HepG2 (cell line): ENCODE results near the gene NRAP. TPM values are rescaled to one million over a fixed set of nuclear protein-coding genes. Genes with fewer than 3 reads are reported as not detected.

Source experiments
- HES4 ChIP-seq: sonication (generic); formaldehyde crosslinking; IDR thresholded peaks from 2 replicates; pipeline ENCODE4 v1.9.0; 2021; ENCODE audit warnings: mild to moderate bottlenecking, missing genetic modification reagents, borderline replicate concordance
- NCOA2 ChIP-seq: sonication (generic); formaldehyde crosslinking; IDR thresholded peaks from 2 replicates; pipeline ENCODE4 v1.8.0; 2022; ENCODE audit warnings: inconsistent platforms
- ZBTB8A ChIP-seq: sonication (generic); formaldehyde crosslinking; IDR thresholded peaks from 2 replicates; pipeline ENCODE4 v1.4.0; 2020; ENCODE audit warnings: mild to moderate bottlenecking, low read depth, missing genetic modification reagents, borderline replicate concordance
- ZMYM3 ChIP-seq: sonication (generic); formaldehyde crosslinking; IDR thresholded peaks from 2 replicates; pipeline ENCODE4 v1.5.1; 2020; ENCODE audit warnings: mild to moderate bottlenecking, missing genetic modification reagents
- ZNF432 ChIP-seq: sonication (generic); formaldehyde crosslinking; IDR thresholded peaks from 2 replicates; pipeline ENCODE4 v1.5.0; 2020; ENCODE audit warnings: missing genetic modification reagents, mild to moderate bottlenecking, borderline replicate concordance
- ZNF605 ChIP-seq: sonication (generic); formaldehyde crosslinking; IDR thresholded peaks from 2 replicates; pipeline ENCODE4 v1.8.0; 2022; ENCODE audit warnings: mild to moderate bottlenecking, missing genetic modification reagents
- ZNF776 ChIP-seq: sonication (generic); formaldehyde crosslinking; IDR thresholded peaks from 2 replicates; pipeline ENCODE4 v1.4.0; 2020; ENCODE audit warnings: mild to moderate bottlenecking, missing genetic modification reagents
- ZNF883 ChIP-seq: sonication (generic); formaldehyde crosslinking; IDR thresholded peaks from 2 replicates; pipeline ENCODE4 v1.5.1; 2020; ENCODE audit warnings: mild to moderate bottlenecking, missing genetic modification reagents; ENCODE audit errors: not compliant biosample characterization
- polyA plus RNA-seq, 8 experiments: library from polyadenylated mRNA; depleted of rRNA in 3 of 8; stranded (reverse) in 7 of 8; unstranded in 1 of 8; fragments of >200 nt; fragmentation: Illumina TruSeq in 4 of 8; extraction: Trizol in 4 of 8; gene quantifications; 2 replicates each; pipeline versions ENCODE4 v1.2.1 to v1.2.3, GENCODE V29; 2011 to 2016; ENCODE audit warnings: low read depth in 4 of 8, missing spikeins in 1 of 8, mixed read lengths in 1 of 8; ENCODE audit not compliant: insufficient read depth in 1 of 8
- total RNA-seq, 5 experiments: library from RNA; depleted of rRNA; stranded (reverse); fragments of >200 nt; fragmentation: Illumina TruSeq; extraction: Trizol; gene quantifications; 2 replicates each; pipeline ENCODE4 v1.2.3, GENCODE V29; 2016; ENCODE audit warnings: low read depth in 1 of 5
- TF ChIP-seq, protein P1 (sequence below): sonication (generic); formaldehyde crosslinking; IDR thresholded peaks from 2 replicates; pipeline ENCODE4 v1.4.0; 2020; ENCODE audit warnings: mild to moderate bottlenecking, missing genetic modification reagents, borderline replicate concordance
- TF ChIP-seq, protein P2 (sequence below): sonication (generic); formaldehyde crosslinking; IDR thresholded peaks from 2 replicates; pipeline ENCODE4 v1.8.0; 2022; ENCODE audit warnings: mild to moderate bottlenecking, missing genetic modification reagents, moderate library complexity
- TF ChIP-seq, protein P3 (sequence below): sonication (generic); formaldehyde crosslinking; IDR thresholded peaks from 2 replicates; pipeline ENCODE4 v1.5.0; 2020; ENCODE audit warnings: missing genetic modification reagents, mild to moderate bottlenecking, borderline replicate concordance
- TF ChIP-seq, protein P4 (sequence below): sonication (generic); formaldehyde crosslinking; IDR thresholded peaks from 2 replicates; pipeline ENCODE4 v1.4.0; 2020; ENCODE audit warnings: missing genetic modification reagents, borderline replicate concordance
- TF ChIP-seq, protein P5 (sequence below): sonication (generic); formaldehyde crosslinking; IDR thresholded peaks from 2 replicates; pipeline ENCODE4 v1.4.0; 2020; ENCODE audit warnings: missing genetic modification reagents, borderline replicate concordance
- TF ChIP-seq, protein P6 (sequence below): sonication (generic); formaldehyde crosslinking; IDR thresholded peaks from 2 replicates; pipeline ENCODE4 v1.5.0; 2020; ENCODE audit warnings: mild to moderate bottlenecking, missing genetic modification reagents, moderate library complexity

NRAP gene
- total and polyA plus RNA-seq, 2 of the 13 experiments (the other 11 are each of a cell fraction or from before 2014, with no cell fraction given), result not detected

DNA sequence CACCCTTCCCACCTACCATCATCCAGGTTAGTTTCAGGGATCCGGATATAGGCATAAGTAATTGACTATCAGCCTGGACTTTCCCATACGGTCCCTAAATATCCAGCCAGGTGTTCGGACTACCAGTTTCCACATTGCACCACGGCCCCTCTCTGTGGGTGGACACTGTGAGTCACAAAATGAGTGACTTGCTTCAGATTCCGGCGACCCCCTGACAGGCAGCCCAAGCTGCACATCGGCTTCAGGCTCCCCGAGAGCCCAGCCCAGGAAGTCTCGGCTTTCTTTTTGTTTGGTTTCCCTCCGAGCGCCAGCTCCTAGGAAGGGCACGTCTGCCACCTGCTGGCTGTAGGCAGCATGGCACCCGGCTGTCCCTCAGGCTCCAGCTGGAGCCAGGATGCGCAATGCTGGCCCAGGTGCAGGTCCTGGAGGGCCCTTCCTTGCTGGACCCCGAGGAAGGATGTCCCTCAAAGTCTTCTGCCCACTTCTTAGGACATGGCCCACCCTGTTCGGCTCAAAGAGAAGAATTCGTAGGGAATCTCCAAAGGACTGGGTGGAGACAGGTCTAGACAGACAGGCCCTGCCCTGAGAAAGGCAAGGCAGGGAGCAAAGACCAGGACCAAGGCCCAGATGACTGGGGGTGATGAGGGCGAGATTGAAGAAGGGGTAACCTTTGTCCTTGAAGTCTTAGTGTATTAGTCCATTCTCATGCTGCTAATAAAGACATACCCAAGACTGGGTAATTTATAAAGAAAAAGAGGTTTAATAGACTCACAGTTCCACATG, 100.3 kb downstream of the NRAP start (continued):
- TF ChIP-seq, protein P1, sequence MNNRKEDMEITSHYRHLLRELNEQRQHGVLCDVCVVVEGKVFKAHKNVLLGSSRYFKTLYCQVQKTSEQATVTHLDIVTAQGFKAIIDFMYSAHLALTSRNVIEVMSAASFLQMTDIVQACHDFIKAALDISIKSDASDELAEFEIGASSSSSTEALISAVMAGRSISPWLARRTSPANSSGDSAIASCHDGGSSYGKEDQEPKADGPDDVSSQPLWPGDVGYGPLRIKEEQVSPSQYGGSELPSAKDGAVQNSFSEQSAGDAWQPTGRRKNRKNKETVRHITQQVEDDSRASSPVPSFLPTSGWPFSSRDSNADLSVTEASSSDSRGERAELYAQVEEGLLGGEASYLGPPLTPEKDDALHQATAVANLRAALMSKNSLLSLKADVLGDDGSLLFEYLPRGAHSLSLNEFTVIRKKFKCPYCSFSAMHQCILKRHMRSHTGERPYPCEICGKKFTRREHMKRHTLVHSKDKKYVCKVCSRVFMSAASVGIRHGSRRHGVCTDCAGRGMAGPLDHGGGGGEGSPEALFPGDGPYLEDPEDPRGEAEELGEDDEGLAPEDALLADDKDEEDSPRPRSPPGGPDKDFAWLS (CRISPR knock-in tag), result no peak
- TF ChIP-seq, protein P2, sequence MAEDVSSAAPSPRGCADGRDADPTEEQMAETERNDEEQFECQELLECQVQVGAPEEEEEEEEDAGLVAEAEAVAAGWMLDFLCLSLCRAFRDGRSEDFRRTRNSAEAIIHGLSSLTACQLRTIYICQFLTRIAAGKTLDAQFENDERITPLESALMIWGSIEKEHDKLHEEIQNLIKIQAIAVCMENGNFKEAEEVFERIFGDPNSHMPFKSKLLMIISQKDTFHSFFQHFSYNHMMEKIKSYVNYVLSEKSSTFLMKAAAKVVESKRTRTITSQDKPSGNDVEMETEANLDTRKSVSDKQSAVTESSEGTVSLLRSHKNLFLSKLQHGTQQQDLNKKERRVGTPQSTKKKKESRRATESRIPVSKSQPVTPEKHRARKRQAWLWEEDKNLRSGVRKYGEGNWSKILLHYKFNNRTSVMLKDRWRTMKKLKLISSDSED (CRISPR knock-in tag), result no peak
- TF ChIP-seq, protein P3, sequence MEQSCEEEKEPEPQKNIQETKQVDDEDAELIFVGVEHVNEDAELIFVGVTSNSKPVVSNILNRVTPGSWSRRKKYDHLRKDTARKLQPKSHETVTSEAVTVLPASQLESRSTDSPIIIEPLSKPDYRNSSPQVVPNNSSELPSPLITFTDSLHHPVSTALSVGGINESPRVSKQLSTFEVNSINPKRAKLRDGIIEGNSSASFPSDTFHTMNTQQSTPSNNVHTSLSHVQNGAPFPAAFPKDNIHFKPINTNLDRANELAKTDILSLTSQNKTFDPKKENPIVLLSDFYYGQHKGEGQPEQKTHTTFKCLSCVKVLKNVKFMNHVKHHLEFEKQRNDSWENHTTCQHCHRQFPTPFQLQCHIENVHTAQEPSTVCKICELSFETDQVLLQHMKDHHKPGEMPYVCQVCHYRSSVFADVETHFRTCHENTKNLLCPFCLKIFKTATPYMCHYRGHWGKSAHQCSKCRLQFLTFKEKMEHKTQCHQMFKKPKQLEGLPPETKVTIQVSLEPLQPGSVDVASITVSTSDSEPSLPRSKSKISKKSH, result 0 out of 2 replicates have a peak, but pooled peaks have one; percentile 68
- TF ChIP-seq, protein P4, sequence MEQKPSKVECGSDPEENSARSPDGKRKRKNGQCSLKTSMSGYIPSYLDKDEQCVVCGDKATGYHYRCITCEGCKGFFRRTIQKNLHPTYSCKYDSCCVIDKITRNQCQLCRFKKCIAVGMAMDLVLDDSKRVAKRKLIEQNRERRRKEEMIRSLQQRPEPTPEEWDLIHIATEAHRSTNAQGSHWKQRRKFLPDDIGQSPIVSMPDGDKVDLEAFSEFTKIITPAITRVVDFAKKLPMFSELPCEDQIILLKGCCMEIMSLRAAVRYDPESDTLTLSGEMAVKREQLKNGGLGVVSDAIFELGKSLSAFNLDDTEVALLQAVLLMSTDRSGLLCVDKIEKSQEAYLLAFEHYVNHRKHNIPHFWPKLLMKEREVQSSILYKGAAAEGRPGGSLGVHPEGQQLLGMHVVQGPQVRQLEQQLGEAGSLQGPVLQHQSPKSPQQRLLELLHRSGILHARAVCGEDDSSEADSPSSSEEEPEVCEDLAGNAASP (CRISPR knock-in tag), result no peak
- TF ChIP-seq ZNF432 (no peak), NCOA2 (no peak), ZBTB8A (CRISPR knock-in tag) (no peak), ZNF776 (CRISPR knock-in tag) (no peak), HES4 (no peak), ZMYM3 (CRISPR knock-in tag) (no peak), ZNF883 (CRISPR knock-in tag) (peak; percentile 43), ZNF605 (CRISPR knock-in tag) (0 out of 2 replicates have a peak, but pooled peaks have one; percentile 39)
- TF ChIP-seq, protein P5, sequence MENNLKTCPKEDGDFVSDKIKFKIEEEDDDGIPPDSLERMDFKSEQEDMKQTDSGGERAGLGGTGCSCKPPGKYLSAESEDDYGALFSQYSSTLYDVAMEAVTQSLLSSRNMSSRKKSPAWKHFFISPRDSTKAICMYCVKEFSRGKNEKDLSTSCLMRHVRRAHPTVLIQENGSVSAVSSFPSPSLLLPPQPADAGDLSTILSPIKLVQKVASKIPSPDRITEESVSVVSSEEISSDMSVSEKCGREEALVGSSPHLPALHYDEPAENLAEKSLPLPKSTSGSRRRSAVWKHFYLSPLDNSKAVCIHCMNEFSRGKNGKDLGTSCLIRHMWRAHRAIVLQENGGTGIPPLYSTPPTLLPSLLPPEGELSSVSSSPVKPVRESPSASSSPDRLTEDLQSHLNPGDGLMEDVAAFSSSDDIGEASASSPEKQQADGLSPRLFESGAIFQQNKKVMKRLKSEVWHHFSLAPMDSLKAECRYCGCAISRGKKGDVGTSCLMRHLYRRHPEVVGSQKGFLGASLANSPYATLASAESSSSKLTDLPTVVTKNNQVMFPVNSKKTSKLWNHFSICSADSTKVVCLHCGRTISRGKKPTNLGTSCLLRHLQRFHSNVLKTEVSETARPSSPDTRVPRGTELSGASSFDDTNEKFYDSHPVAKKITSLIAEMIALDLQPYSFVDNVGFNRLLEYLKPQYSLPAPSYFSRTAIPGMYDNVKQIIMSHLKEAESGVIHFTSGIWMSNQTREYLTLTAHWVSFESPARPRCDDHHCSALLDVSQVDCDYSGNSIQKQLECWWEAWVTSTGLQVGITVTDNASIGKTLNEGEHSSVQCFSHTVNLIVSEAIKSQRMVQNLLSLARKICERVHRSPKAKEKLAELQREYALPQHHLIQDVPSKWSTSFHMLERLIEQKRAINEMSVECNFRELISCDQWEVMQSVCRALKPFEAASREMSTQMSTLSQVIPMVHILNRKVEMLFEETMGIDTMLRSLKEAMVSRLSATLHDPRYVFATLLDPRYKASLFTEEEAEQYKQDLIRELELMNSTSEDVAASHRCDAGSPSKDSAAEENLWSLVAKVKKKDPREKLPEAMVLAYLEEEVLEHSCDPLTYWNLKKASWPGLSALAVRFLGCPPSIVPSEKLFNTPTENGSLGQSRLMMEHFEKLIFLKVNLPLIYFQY (CRISPR knock-in tag), result no peak
- TF ChIP-seq, protein P6, sequence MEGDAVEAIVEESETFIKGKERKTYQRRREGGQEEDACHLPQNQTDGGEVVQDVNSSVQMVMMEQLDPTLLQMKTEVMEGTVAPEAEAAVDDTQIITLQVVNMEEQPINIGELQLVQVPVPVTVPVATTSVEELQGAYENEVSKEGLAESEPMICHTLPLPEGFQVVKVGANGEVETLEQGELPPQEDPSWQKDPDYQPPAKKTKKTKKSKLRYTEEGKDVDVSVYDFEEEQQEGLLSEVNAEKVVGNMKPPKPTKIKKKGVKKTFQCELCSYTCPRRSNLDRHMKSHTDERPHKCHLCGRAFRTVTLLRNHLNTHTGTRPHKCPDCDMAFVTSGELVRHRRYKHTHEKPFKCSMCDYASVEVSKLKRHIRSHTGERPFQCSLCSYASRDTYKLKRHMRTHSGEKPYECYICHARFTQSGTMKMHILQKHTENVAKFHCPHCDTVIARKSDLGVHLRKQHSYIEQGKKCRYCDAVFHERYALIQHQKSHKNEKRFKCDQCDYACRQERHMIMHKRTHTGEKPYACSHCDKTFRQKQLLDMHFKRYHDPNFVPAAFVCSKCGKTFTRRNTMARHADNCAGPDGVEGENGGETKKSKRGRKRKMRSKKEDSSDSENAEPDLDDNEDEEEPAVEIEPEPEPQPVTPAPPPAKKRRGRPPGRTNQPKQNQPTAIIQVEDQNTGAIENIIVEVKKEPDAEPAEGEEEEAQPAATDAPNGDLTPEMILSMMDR (CRISPR knock-in tag), result peak; percentile 97
